ENCODE measurements around the gene LRRC17.
"Not testable (repeated sequence)": the region's sequence is repeated elsewhere in the genome, so short reads cannot be mapped to it uniquely, and the experiment has no call there.

The LRRC17 gene

GRCh38 chr7:102897211-102897631 lies 15.6 kb upstream of the LRRC17 start:
- TF ChIP-seq, protein P1, sequence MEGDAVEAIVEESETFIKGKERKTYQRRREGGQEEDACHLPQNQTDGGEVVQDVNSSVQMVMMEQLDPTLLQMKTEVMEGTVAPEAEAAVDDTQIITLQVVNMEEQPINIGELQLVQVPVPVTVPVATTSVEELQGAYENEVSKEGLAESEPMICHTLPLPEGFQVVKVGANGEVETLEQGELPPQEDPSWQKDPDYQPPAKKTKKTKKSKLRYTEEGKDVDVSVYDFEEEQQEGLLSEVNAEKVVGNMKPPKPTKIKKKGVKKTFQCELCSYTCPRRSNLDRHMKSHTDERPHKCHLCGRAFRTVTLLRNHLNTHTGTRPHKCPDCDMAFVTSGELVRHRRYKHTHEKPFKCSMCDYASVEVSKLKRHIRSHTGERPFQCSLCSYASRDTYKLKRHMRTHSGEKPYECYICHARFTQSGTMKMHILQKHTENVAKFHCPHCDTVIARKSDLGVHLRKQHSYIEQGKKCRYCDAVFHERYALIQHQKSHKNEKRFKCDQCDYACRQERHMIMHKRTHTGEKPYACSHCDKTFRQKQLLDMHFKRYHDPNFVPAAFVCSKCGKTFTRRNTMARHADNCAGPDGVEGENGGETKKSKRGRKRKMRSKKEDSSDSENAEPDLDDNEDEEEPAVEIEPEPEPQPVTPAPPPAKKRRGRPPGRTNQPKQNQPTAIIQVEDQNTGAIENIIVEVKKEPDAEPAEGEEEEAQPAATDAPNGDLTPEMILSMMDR (IDR thresholded peaks at IDR 0.05; ENCODE audit: borderline replicate concordance, control extremely low read depth, extremely low read depth, insufficient read depth, missing control alignments) = no peak
- no peak for DNase-seq (ENCODE audit: low spot score)
- in situ Hi-C loops (cut with MboI; ENCODE audit: low sequenced_read_pairs, unreplicated experiment) = no loop called here

- in situ Hi-C loops (cut with MboI; ENCODE audit: low sequenced_read_pairs, unreplicated experiment) = no loop called here
- no peak for DNase-seq (ENCODE audit: low spot score)
- TF ChIP-seq, protein P1 (IDR thresholded peaks at IDR 0.05; ENCODE audit: borderline replicate concordance, control extremely low read depth, extremely low read depth, insufficient read depth, missing control alignments) = no peak
Measured at GRCh38 chr7:102897856-102898531, 14.8 kb upstream of the LRRC17 start.

- TF ChIP-seq, protein P1 (IDR thresholded peaks at IDR 0.05; ENCODE audit: borderline replicate concordance, control extremely low read depth, extremely low read depth, insufficient read depth, missing control alignments) = no peak
- in situ Hi-C loops (cut with MboI; ENCODE audit: low sequenced_read_pairs, unreplicated experiment) = no loop called here
- no peak for DNase-seq (ENCODE audit: low spot score)
Measured at GRCh38 chr7:102898532-102898859, 14.3 kb upstream of the LRRC17 start.

- DNase-seq (ENCODE audit: low spot score); in situ Hi-C loops (cut with MboI; ENCODE audit: low sequenced_read_pairs, unreplicated experiment): not testable (repeated sequence)
Measured at GRCh38 chr7:102902052-102902451, 10.7 kb upstream of the LRRC17 start.

- in situ Hi-C loops (cut with MboI; ENCODE audit: low sequenced_read_pairs, unreplicated experiment); DNase-seq (ENCODE audit: low spot score): not testable (repeated sequence)
Measured at GRCh38 chr7:102903576-102903975, 9.2 kb upstream of the LRRC17 start.

DNA sequence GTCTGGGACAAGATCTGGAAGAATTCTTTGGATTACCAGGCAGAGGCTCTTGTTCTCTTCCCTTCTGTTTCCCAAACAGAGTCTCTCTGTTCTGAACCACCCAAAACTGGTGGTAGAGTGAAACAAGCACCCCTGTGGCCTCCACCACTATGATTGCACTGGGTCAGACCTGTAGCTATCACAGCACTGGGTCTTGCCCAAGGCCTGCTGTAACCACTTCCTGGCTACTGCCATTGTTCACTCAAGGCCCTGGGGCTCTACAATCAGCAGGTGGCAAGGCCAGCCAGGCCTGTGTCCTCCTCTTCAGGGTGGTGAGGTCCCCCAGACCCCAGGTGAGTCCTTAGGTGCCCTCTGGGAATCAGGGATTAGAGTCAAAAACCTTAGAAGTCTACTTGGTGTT lies 4.1 kb upstream of the LRRC17 start:
- TF ChIP-seq, protein P1 (IDR thresholded peaks at IDR 0.05; ENCODE audit: borderline replicate concordance, control extremely low read depth, extremely low read depth, insufficient read depth, missing control alignments) = no peak
- no peak for DNase-seq (ENCODE audit: low spot score)
- in situ Hi-C loops (cut with MboI; ENCODE audit: low sequenced_read_pairs, unreplicated experiment) = no loop called here

- TF ChIP-seq, protein P1 (IDR thresholded peaks at IDR 0.05; ENCODE audit: borderline replicate concordance, control extremely low read depth, extremely low read depth, insufficient read depth, missing control alignments) = no peak
- DNase-seq (ENCODE audit: low spot score) = no peak
- in situ Hi-C loops (cut with MboI; ENCODE audit: low sequenced_read_pairs, unreplicated experiment) = no loop called here
Measured at GRCh38 chr7:102913826-102914225, 1.0 kb downstream of the LRRC17 start.

GRCh38 chr7:102914585-102914984 lies 1.8 kb downstream of the LRRC17 start:
- TF ChIP-seq, protein P1 (IDR thresholded peaks at IDR 0.05; ENCODE audit: borderline replicate concordance, control extremely low read depth, extremely low read depth, insufficient read depth, missing control alignments) = no peak
- in situ Hi-C loops (cut with MboI; ENCODE audit: low sequenced_read_pairs, unreplicated experiment) = no loop called here
- DNase-seq (ENCODE audit: low spot score) = no peak
